Measurements from ENCODE around the gene FILIP1L.

GRCh38 chr3:100041328-100041749 is 73.0 kb downstream of the FILIP1L start:
- TF ChIP-seq, protein P1, sequence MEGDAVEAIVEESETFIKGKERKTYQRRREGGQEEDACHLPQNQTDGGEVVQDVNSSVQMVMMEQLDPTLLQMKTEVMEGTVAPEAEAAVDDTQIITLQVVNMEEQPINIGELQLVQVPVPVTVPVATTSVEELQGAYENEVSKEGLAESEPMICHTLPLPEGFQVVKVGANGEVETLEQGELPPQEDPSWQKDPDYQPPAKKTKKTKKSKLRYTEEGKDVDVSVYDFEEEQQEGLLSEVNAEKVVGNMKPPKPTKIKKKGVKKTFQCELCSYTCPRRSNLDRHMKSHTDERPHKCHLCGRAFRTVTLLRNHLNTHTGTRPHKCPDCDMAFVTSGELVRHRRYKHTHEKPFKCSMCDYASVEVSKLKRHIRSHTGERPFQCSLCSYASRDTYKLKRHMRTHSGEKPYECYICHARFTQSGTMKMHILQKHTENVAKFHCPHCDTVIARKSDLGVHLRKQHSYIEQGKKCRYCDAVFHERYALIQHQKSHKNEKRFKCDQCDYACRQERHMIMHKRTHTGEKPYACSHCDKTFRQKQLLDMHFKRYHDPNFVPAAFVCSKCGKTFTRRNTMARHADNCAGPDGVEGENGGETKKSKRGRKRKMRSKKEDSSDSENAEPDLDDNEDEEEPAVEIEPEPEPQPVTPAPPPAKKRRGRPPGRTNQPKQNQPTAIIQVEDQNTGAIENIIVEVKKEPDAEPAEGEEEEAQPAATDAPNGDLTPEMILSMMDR (IDR thresholded peaks at IDR 0.05): no peak
- peak; percentile 82 to 92 for TF ChIP-seq EP300 (IDR thresholded peaks at IDR 0.05)
- TF ChIP-seq POLR2A (IDR thresholded peaks at IDR 0.05): no peak
